Gastroesophageal sphincter (tissue), 3 donors: ENCODE results near the gene RAB7A.

Source experiments
- CTCF ChIP-seq, 4 experiments: fragments of 200-600 bp in 2 of 4; fragments of 450-650 bp in 2 of 4; sonication (generic) in 1 of 4; IDR thresholded peaks; one replicate each; pipeline ENCODE4 v1.5.1; 2017 to 2019; ENCODE audit warnings: antibody characterized with exemption in 4 of 4, mild to moderate bottlenecking in 2 of 4, moderate library complexity in 2 of 4
- EP300 ChIP-seq: sonication (generic); formaldehyde crosslinking; IDR thresholded peaks from one replicate; pipeline ENCODE4 v1.6.1; 2017; ENCODE audit warnings: antibody characterized with exemption, mild to moderate bottlenecking
- POLR2A ChIP-seq, 2 donors: fragments of 450-650 bp; IDR thresholded peaks; one replicate each; pipeline ENCODE4 v1.6.1; 2017; ENCODE audit warnings: antibody characterized with exemption in 2 of 2, mild to moderate bottlenecking in 2 of 2, moderate library complexity in 1 of 2
- POLR2AphosphoS5 ChIP-seq: sonication (generic); formaldehyde crosslinking; IDR thresholded peaks from one replicate; pipeline ENCODE4 v1.6.1; 2017; ENCODE audit warnings: antibody characterized with exemption

GRCh38 chr3:128848936-128849335 lies 123.0 kb downstream of the RAB7A start:
- TF ChIP-seq CTCF (IDR thresholded peaks at IDR 0.05) (no peak), POLR2A (IDR thresholded peaks at IDR 0.05) (no peak), POLR2AphosphoS5 (no peak), EP300 (no peak)
